Measurements from ENCODE around the gene TRIP6.
A peak's percentile ranks its signal among the peaks of the same experiment; 100 is the strongest.
"Not testable (repeated sequence)": the region's sequence is repeated elsewhere in the genome, so short reads cannot be mapped to it uniquely, and the experiment has no call there.

TRIP6 gene

DNA sequence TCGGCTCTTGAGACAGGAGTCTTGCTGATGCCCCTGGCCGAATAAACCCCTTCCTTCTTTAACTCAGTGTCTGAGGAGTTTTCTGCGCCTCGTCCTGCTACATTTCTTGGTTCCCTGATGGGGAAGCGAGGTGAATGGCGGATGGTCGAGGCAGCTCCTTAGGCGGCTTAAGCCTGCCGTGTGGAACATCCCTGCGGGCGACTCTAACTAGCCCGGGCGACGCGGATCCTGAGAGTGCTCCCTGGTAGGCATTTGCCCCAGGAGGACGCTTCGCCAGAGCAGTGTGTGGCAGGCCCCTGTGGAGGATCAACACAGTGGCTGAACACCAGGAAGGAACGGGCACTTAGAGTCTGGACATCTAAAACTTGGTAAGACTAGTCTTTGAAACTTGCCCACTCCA lies 27.8 kb upstream of the TRIP6 start:
- TF ChIP-seq, protein P1, sequence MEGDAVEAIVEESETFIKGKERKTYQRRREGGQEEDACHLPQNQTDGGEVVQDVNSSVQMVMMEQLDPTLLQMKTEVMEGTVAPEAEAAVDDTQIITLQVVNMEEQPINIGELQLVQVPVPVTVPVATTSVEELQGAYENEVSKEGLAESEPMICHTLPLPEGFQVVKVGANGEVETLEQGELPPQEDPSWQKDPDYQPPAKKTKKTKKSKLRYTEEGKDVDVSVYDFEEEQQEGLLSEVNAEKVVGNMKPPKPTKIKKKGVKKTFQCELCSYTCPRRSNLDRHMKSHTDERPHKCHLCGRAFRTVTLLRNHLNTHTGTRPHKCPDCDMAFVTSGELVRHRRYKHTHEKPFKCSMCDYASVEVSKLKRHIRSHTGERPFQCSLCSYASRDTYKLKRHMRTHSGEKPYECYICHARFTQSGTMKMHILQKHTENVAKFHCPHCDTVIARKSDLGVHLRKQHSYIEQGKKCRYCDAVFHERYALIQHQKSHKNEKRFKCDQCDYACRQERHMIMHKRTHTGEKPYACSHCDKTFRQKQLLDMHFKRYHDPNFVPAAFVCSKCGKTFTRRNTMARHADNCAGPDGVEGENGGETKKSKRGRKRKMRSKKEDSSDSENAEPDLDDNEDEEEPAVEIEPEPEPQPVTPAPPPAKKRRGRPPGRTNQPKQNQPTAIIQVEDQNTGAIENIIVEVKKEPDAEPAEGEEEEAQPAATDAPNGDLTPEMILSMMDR (IDR thresholded peaks at IDR 0.05; ENCODE audit: low read depth, low read length) = no peak
- H3K4me3 ChIP-seq (replicated peaks in 1 of 2; ENCODE audit: low read depth in 2 of 2, low read length in 2 of 2) = no peak overlapping the region
- no peak for DNase-seq (ENCODE audit: low read depth in 2 of 2)

DNA sequence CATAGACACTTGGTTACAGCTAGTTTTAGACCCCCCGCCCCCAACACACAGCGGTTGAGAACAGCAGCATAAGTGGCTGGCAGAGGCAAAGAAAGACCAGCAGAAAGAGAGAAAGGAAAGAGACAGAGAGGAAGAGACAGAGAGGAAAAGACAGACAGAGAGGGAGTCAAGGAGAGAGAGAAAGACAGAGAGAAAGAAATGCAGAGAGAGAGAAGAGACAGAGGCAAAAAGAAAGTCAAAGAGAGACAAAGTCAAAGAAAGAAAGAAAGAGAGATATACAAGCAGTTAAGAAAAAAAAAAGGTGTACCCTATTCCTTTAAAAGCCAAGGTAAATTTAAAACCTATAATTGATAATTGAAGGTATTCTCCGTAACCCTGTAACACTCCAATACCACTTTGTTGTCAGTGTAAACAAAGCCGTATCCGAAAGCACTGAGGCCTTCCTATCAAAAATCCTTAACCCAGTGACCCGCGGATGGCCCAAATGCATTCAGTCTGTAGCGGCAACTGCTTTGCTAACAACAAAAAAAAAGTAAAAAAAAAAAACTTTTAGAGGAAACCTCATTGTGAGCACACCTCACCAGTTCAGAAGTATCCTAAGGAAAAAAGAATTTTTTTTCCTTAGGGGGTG lies 26.6 kb upstream of the TRIP6 start:
- TF ChIP-seq, protein P1 (IDR thresholded peaks at IDR 0.05; ENCODE audit: low read depth, low read length) = no peak
- no peak overlapping the region for H3K4me3 ChIP-seq (replicated peaks in 1 of 2; ENCODE audit: low read depth in 2 of 2, low read length in 2 of 2)
- DNase-seq (ENCODE audit: low read depth in 2 of 2) = no peak

DNA sequence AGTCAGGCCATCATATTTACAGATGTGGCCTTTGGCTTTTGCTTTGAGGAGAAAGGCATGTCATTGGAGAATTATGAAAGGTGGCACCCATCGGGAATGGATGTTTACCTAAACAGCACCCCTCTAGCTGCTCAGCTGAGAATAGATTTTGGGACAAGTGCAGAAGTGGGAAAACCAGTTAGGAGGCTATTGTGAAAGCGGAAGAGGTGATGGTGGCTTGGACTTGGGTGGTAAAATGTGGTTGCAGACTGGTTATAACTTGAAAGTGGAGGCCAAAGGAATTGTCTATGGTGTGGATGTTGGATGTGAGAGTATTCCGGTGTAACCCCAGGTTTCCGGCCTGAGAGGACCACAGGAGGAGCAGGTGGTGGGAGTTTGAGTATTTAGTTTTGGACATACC lies 19.8 kb upstream of the TRIP6 start:
- TF ChIP-seq, protein P1 (IDR thresholded peaks at IDR 0.05; ENCODE audit: low read depth, low read length) = no peak
- no peak overlapping the region for H3K4me3 ChIP-seq (replicated peaks in 1 of 2; ENCODE audit: low read depth in 2 of 2, low read length in 2 of 2)
- no peak for DNase-seq (ENCODE audit: low read depth in 2 of 2)

DNA sequence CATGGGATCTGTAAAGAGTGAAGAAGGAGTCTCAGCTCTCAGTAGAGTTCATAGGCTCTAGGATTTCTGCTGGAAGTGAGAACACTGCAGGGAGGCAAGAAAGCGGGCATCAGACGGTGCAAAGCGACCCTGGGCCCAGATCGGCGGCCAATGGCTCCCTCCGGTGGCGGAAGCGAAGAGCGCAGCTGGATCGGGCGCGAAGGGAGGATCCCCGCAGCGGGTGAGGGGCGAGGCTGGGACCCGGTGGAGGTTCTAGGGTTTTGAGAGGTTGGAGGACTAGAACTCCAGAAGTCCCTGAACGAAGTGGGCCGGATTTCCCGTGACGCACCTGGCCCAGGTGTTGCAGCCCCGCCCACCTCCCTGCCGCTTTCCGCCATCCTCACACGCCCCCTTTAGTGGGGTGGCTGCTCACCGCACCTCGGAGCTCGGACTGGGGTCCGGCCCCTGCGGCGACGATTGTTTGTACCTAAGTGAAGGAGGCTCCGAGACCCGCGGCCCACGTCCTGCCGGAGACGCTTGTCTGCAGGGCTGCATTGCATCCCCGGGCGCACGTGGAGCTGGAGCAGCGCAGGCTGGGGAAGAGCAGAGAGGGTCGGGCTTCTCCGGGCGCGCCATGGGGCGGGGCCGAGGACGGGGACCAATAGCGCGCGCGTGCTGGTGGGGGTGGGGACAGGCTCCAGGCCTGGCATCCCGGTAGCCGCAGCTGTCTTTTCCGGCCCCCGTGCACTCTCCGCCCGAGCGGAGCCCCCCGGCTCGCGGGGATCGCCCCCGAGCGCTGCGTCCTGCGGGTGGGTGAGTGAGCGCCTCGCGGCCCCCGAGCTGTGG lies 14.9 kb upstream of the TRIP6 start, which contains the start of gene SLC12A9:
Gene SLC12A9 (plus strand): TSS at position 666 of the 825 bp plus-strand sequence. CDS start 1,485 bp downstream, outside the sequence.
- peak; percentile 89 to 92 for DNase-seq (ENCODE audit: low read depth in 2 of 2)
- TF ChIP-seq, protein P1 (IDR thresholded peaks at IDR 0.05; ENCODE audit: low read depth, low read length) = peak; percentile 90
- peak within 1 kb of the TSS; percentile 78 to 81 for H3K4me3 ChIP-seq (replicated peaks in 1 of 2; ENCODE audit: low read depth in 2 of 2, low read length in 2 of 2)

DNA sequence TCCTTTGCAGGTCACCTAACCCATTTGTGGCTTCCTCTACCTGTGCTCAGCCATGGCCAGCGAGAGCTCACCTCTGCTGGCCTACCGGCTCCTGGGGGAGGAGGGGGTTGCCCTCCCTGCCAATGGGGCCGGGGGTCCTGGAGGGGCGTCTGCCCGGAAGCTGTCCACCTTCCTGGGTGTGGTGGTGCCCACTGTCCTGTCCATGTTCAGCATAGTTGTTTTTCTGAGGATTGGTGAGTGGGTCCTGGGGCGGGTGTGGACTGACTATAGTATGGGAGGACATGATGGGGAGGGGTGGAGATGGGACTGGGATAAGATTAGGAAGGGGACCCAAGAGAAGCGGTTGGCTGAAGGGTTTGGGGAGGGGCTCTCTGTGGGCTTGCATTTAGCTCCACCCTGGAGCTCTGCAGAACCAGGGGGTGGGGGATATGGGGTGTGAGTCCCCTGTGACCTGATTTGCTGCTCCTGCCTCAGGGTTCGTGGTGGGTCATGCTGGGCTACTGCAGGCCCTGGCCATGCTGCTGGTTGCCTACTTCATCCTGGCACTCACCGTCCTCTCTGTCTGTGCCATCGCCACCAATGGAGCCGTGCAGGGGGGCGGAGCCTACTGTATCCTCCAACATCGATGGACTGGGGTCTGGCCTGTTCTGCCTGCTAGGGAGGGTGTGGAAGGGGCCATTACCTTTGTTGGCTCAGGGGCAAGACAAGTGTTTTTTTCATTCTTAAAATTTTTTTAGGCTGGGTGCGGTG lies 12.9 kb upstream of the TRIP6 start:
- H3K4me3 ChIP-seq (replicated peaks in 1 of 2; ENCODE audit: low read depth in 2 of 2, low read length in 2 of 2) = no peak overlapping the region
- no peak for DNase-seq (ENCODE audit: low read depth in 2 of 2)
- TF ChIP-seq, protein P1 (IDR thresholded peaks at IDR 0.05; ENCODE audit: low read depth, low read length) = no peak

DNA sequence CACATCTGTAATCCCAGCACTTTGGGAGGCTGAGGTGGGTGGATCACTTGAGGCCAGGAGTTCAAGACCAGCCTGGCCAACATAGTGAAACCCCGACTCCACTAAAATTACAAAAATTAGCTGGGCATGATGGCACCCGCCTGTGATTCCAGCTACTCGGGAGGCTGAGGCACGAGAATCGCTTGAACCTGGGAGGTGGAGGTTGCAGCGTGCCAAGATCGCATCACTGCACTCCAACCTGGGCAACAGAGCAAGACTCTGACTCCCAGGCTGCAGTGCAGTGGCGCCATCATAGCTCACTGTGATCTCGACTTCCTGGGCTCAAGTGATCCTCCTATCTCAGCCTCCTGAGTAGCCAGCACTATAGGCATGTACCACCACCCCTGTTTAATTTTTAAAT lies 12.3 kb upstream of the TRIP6 start:
- DNase-seq (ENCODE audit: low read depth in 2 of 2); H3K4me3 ChIP-seq (replicated peaks in 1 of 2; ENCODE audit: low read depth in 2 of 2, low read length in 2 of 2): not testable (repeated sequence)

DNA sequence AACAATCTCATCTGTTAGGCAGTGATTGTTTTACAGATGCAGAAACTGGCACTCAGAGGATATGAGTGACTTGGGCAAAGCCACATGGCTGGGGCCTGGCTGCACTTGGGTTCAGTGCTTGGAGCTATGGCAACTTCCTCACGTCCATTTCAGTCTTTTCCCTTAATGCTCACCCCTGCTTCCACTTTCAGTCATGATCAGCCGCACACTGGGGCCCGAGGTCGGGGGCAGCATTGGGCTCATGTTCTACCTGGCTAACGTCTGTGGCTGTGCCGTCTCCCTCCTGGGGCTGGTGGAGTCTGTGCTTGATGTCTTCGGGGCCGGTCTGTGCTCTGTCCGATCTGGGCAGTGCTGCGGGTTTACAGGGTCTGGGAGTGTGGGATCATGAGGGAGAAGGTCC lies 11.7 kb upstream of the TRIP6 start:
- no peak overlapping the region for H3K4me3 ChIP-seq (replicated peaks in 1 of 2; ENCODE audit: low read depth in 2 of 2, low read length in 2 of 2)
- DNase-seq (ENCODE audit: low read depth in 2 of 2) = no peak
- TF ChIP-seq, protein P1 (IDR thresholded peaks at IDR 0.05; ENCODE audit: low read depth, low read length) = no peak

Data from cardiac fibroblast (primary cell).